Activated naive CD4-positive, alpha-beta T cell treated with anti-CD3 and anti-CD28 coated beads, Interleukin-2, amount 50 U/mL, for 72 hours (primary cell): Measurements from ENCODE around the gene LAPTM4A. TPM values are rescaled to one million over a fixed set of nuclear protein-coding genes. Genes with fewer than 3 reads are reported as not detected.

Experiments used
- ATAC-seq, 2 donors: fragments of 150-1000 bp; cut with Tn5 transposase; 2 replicates each; pipeline ENCODE4 v1.10.0; 2021; ENCODE audit warnings: mild to moderate bottlenecking in 2 of 2, moderate library complexity in 2 of 2
- DNase-seq, 2 donors: peaks; one replicate each; pipeline ENCODE4 v3.0.0; 2021 to 2022; ENCODE audit warnings: low spot score in 2 of 2
- H3K27ac Mint-ChIP-seq, 2 donors: one replicate each; pipeline ENCODE4 v1.8.0; 2022; ENCODE audit warnings: mild to moderate bottlenecking in 2 of 2, mixed read lengths in 2 of 2
- H3K36me3 Mint-ChIP-seq, 2 donors: one replicate each; pipeline ENCODE4 v1.8.0; 2022; ENCODE audit warnings: mixed read lengths in 2 of 2
- H3K9me3 Mint-ChIP-seq, 2 donors: one replicate each; pipeline ENCODE4 v1.8.0; 2022; ENCODE audit warnings: mixed read lengths in 2 of 2
- total RNA-seq, 2 donors: library from RNA; stranded (reverse); gene quantifications; one replicate each; pipeline ENCODE4 v1.2.3, GENCODE V29; 2022

The LAPTM4A gene
- total RNA-seq, 2 donors from 2014 or later, result 20.4 to 26.9 TPM

DNA sequence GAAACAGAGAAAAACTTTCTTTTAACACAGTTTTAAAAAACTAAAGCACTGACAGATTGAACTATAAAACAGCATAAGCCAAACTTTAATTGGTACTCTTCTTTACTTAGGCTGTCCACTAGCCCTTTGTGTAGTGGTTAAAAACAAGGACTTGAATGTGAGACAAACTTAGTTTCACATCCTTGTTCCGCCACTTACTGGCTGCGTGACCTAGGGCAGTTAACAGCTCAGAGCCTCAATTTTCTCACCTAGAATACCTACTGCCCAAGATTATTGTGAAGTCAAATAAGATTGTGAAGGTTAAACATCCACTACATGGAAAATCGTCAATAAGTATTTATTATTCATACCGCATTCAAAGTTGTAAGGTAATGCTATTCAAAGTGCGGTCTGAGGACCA is 63.5 kb downstream of the LAPTM4A start:
- no peaks in the 10 kb centered on the region for H3K9me3 Mint-ChIP-seq
- DNase-seq (no peak), ATAC-seq (no peak)
- H3K36me3 Mint-ChIP-seq, result peaks cover 11 to 17% of the 10 kb centered on the region in 2 donors
- no peak overlapping the region for H3K27ac Mint-ChIP-seq

Other genes starting within 250 kb of the LAPTM4A start
- 10 to 100 TPM; 16.1 to 18.9 TPM for gene TTC32, start 149.6 kb downstream of the LAPTM4A start, total RNA-seq
- 1 to 10 TPM; 3.4 to 8.9 TPM for gene WDR35, start 61.5 kb downstream of the LAPTM4A start, total RNA-seq
- not detected for gene MATN3, start 39.0 kb downstream of the LAPTM4A start, total RNA-seq
- gene SDC1, start 173.5 kb upstream of the LAPTM4A start, total RNA-seq, result under 1 TPM; 0.11 to 0.41 TPM